Stimulated activated CD4-positive, alpha-beta T cell treated with anti-CD3 and anti-CD28 coated beads, Interleukin-1b, Interleukin-23, amount 100 ng/mL, for 24 hours (primary cell): Measurements from ENCODE around the gene ORC4.

Source experiments
- DNase-seq, 4 experiments: peaks; one replicate each; pipeline ENCODE4 v3.0.0-alpha.2; 2020; ENCODE audit warnings: low read depth in 4 of 4, low spot score in 1 of 4

The ORC4 gene

GRCh38 chr2:148020111-148021058 is at the start of gene ORC4:
Gene ORC4, minus strand, starts transcription at chr2:148020737. Its CDS starts 44,779 bp downstream, at chr2:147975958.
- peak; percentile 90 to 95 (median 94) for DNase-seq

- DNase-seq = no peak
Measured at GRCh38 chr2:148067801-148068200, 47.3 kb upstream of the ORC4 start.

- no peak for DNase-seq
Measured at GRCh38 chr2:148065936-148066335, 45.4 kb upstream of the ORC4 start.

- no peak for DNase-seq
Measured at GRCh38 chr2:148063633-148064032, 43.1 kb upstream of the ORC4 start.

GRCh38 chr2:148058641-148059040 is 38.1 kb upstream of the ORC4 start:
- no peak for DNase-seq

GRCh38 chr2:148052687-148053086 is 32.1 kb upstream of the ORC4 start:
- no peak for DNase-seq

- DNase-seq = no peak
Measured at GRCh38 chr2:148049284-148049683, 28.7 kb upstream of the ORC4 start.

- no peak for DNase-seq
Measured at GRCh38 chr2:148048475-148049221, 28.1 kb upstream of the ORC4 start.

GRCh38 chr2:148046802-148047201 is 26.3 kb upstream of the ORC4 start:
- DNase-seq = no peak

- DNase-seq = no peak
Measured at GRCh38 chr2:148044322-148044721, 23.8 kb upstream of the ORC4 start.

- no peak for DNase-seq
Measured at GRCh38 chr2:148042219-148042618, 21.7 kb upstream of the ORC4 start.

- no peak for DNase-seq
Measured at GRCh38 chr2:148039783-148040182, 19.2 kb upstream of the ORC4 start.

- no peak for DNase-seq
Measured at GRCh38 chr2:148032215-148032614, 11.7 kb upstream of the ORC4 start.

GRCh38 chr2:148031152-148031551 is 10.6 kb upstream of the ORC4 start:
- no peak for DNase-seq

GRCh38 chr2:148028781-148029180 is 8.2 kb upstream of the ORC4 start:
- DNase-seq = no peak

GRCh38 chr2:148027822-148028221 is 7.3 kb upstream of the ORC4 start:
- no peak for DNase-seq

- no peak for DNase-seq
Measured at GRCh38 chr2:148026573-148026972, 6.0 kb upstream of the ORC4 start.

GRCh38 chr2:148023861-148024260 is 3.3 kb upstream of the ORC4 start:
- no peak for DNase-seq

GRCh38 chr2:148022882-148023281 is 2.3 kb upstream of the ORC4 start:
- no peak for DNase-seq

GRCh38 chr2:148022351-148022750 is 1.8 kb upstream of the ORC4 start:
- no peak for DNase-seq

- no peak for DNase-seq
Measured at GRCh38 chr2:148021886-148022285, 1.3 kb upstream of the ORC4 start.
